LNCaP clone FGC (cell line): ENCODE data around the gene RAMACL.
"Not testable (repeated sequence)": the region's sequence is repeated elsewhere in the genome, so short reads cannot be mapped to it uniquely, and the experiment has no call there.

ENCODE experiments used
- DNase-seq: peaks from one replicate; pipeline ENCODE4 v3.0.0-alpha.2; 2011; ENCODE audit warnings: low read depth
- H3K4me3 ChIP-seq: 2 replicates; pipeline ENCODE4 v1.5.1; 2011; ENCODE audit warnings: mild to moderate bottlenecking, low read depth, low read length, control low read depth
- CTCF ChIP-seq: IDR thresholded peaks from 2 replicates; pipeline ENCODE4 v1.5.1; 2012; ENCODE audit warnings: mild to moderate bottlenecking; ENCODE audit not compliant: control insufficient read depth, insufficient read depth; ENCODE audit errors: extremely low read depth

RAMACL gene

GRCh38 chr6:166586424-166587156 lies at the start of gene RAMACL:
Gene RAMACL (minus strand): TSS chr6:166586678. CDS start chr6:166586477, 201 bp downstream.
- DNase-seq, result no peak
- no peak within 1 kb of the TSS for H3K4me3 ChIP-seq
- TF ChIP-seq CTCF, result no peak

GRCh38 chr6:166635013-166635970 lies 48.8 kb upstream of the RAMACL start:
- DNase-seq, result no peak
- no peak overlapping the region for H3K4me3 ChIP-seq
- no peak for TF ChIP-seq CTCF

- not testable (repeated sequence) for DNase-seq, H3K4me3 ChIP-seq
Measured at GRCh38 chr6:166634581-166634980, 48.1 kb upstream of the RAMACL start.

DNA sequence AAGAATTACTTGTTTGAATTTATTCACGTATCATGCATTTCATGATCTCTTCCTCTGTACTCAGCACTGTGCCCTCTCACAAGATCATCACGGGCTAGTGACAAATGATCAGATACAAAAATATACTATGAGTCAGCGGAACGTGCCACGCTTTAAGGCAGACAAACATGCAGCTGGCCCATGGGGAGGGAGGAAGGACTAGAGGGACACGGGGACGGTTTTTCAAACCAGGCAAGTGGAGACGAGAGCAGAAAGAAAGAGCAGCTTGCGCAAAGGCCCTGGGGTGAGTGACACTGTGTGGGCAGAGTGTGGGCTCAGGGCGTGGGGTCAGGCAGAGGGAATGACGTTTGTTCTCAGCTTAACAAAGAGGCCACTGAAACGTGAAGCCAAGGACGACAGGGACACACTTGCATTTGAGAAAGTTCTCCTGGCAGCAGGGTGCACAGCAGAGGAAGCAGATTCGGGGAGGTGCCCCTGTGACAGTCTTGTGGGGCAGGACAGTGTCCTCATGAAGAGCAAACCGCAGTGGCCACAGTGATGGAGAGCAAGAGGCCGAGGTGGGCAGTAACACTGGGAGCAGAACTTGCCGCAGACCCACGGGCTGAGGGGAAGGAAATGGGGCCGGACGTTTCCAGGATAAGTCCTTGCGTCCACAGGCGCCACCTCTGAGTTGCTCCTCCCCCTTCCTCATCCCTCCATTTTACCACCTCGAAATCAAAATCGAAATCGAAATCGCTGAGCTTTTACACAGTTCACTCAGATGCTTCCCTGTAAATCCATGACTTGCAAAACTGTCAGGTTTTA lies 47.5 kb upstream of the RAMACL start:
- H3K4me3 ChIP-seq, result no peak overlapping the region
- DNase-seq, result no peak
- TF ChIP-seq CTCF, result no peak

- DNase-seq, result no peak
- no peak for TF ChIP-seq CTCF
- H3K4me3 ChIP-seq, result no peak overlapping the region
Measured at GRCh38 chr6:166632731-166633130, 46.3 kb upstream of the RAMACL start.

DNA sequence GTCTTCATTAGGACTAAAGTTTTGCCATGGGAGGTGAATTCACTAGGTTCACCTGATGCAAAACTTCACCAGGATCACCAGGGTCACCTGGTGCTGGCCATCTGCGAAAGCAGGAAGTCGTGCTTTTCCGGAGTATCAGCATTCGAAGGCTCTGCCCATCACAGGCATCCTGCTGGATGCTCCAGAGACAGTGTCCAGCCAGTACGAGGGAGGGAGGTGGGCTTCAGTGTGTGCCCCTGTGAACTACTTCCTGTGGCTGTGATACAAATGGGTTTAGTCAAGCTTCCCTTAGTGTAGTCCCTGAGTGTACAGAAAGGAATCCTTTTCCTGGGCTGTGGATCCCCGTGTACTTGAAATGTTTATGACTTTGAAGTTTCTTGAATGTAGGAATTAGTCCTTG lies 44.0 kb upstream of the RAMACL start:
- no peak for TF ChIP-seq CTCF
- H3K4me3 ChIP-seq, result no peak overlapping the region
- no peak for DNase-seq

DNA sequence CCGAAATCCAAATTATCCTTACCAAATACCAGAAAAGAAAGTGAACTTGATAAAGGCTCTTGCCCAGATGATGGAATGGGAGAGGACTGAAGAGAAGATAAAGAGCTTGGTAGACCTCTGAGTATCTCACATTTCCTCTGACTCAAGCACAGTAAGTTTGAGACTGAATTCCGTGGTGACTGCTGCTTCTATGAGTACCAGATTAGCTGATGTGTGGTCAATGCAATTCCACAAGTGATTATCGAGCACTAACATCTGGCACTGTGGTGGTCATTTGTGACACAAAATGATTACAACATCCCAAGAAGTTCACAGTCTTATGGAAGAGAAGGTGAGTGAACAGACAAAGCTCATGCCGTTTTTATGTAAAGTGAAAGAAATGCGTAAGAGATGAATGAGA lies 43.1 kb upstream of the RAMACL start:
- H3K4me3 ChIP-seq, result no peak overlapping the region
- no peak for DNase-seq
- no peak for TF ChIP-seq CTCF
